BLaER1 treated with 17β-estradiol and CSF1 and Interleukin-3, amounts not matched to agents 10 nM and 100 nM (cell line): Measurements from ENCODE around the gene TPST1.
A peak's percentile ranks its signal among the peaks of the same experiment; 100 is the strongest.
"Not testable (repeated sequence)": the region's sequence is repeated elsewhere in the genome, so short reads cannot be mapped to it uniquely, and the experiment has no call there.

Experiments
- H3K27ac ChIP-seq, 11 experiments: shearing (Covaris generic); formaldehyde crosslinking; 2 replicates each; pipeline ENCODE4 v1.8.1; 2022
- H3K27me3 ChIP-seq, 11 experiments: shearing (Covaris generic); formaldehyde crosslinking; 2 replicates each; pipeline ENCODE4 v1.8.1; 2022
- H3K36me3 ChIP-seq, 11 experiments: shearing (Covaris generic); formaldehyde crosslinking; 2 replicates each; pipeline ENCODE4 v1.8.1; 2022
- H3K4me1 ChIP-seq, 10 experiments: shearing (Covaris generic); formaldehyde crosslinking; 2 replicates each; pipeline ENCODE4 v1.8.1; 2022
- H3K4me2 ChIP-seq, 11 experiments: shearing (Covaris generic); formaldehyde crosslinking; 2 replicates each; pipeline ENCODE4 v1.8.1; 2022
- H3K4me3 ChIP-seq, 10 experiments: shearing (Covaris generic); formaldehyde crosslinking; 2 replicates each; pipeline ENCODE4 v1.8.1; 2022
- H3K9ac ChIP-seq, 11 experiments: shearing (Covaris generic); formaldehyde crosslinking; 2 replicates each; pipeline ENCODE4 v1.8.1; 2022
- H3K9me3 ChIP-seq, 11 experiments: shearing (Covaris generic); formaldehyde crosslinking; replicated peaks in 1 of 11; 2 replicates each; pipeline ENCODE4 v1.8.1; 2022
- H4K20me1 ChIP-seq, 11 experiments: shearing (Covaris generic); formaldehyde crosslinking; 2 replicates each; pipeline ENCODE4 v1.8.1; 2022
- Cebpa-rat ChIP-seq, 11 experiments: shearing (Covaris generic); IDR thresholded peaks; 2 replicates each; pipeline ENCODE4 v1.8.1; 2022

The TPST1 gene

GRCh38 chr7:66204822-66205740, at the start of gene TPST1:
Gene TPST1, plus strand, starts transcription at chr7:66205334. Its CDS starts 35,092 bp downstream, at chr7:66240426.
- Histone ChIP-seq H3K4me2 (peak within 1 kb of the TSS; percentile 87 to 99 (median 95)), H4K20me1 (peaks cover 0 to 32% (median 8%) of the 10 kb centered on the region in 11 experiments; a peak in 9 of 22 replicates), H3K9ac (peak within 1 kb of the TSS; percentile 84 to 95 (median 91)), H3K36me3 (peaks cover 0 to 14% (median 8%) of the 10 kb centered on the region in 11 experiments; a peak in 13 of 22 replicates), H3K27me3 (no peaks in the 10 kb centered on the region), H3K27ac (peak within 1 kb of the TSS; percentile 78 to 89 (median 84)), H3K4me3 (peak within 1 kb of the TSS; percentile 86 to 100 (median 95)), H3K4me1 (peaks cover 29 to 43% (median 40%) of the 10 kb centered on the region in 10 experiments), H3K9me3 (no peaks in the 10 kb centered on the region)
- TF ChIP-seq Cebpa-rat (IDR thresholded peaks at IDR 0.05): no peak

- not testable (repeated sequence) for H3K4me3 ChIP-seq, H3K9ac ChIP-seq, H3K4me2 ChIP-seq, H3K27ac ChIP-seq, H3K27me3 ChIP-seq, H3K4me1 ChIP-seq
- Histone ChIP-seq H4K20me1 (peaks cover 0 to 19% (median 4%) of the 10 kb centered on the region in 11 experiments; a peak in 12 of 22 replicates), H3K9me3 (peaks cover 0 to 26% (median 16%) of the 10 kb centered on the region in 11 experiments; a peak in 15 of 22 replicates), H3K36me3 (peaks cover 81 to 100% (median 94%) of the 10 kb centered on the region in 11 experiments)
- peak in 10 of 11 experiments; percentile 27 to 89 (median 47); a peak in 11 of 22 replicates for TF ChIP-seq Cebpa-rat (IDR thresholded peaks at IDR 0.05)
Observed at GRCh38 chr7:66156035-66156434, 49.1 kb upstream of the TPST1 start.

- Histone ChIP-seq H3K4me2 (no peak overlapping the region), H3K36me3 (peaks cover 71 to 92% (median 84%) of the 10 kb centered on the region in 11 experiments), H3K4me1 (no peaks in the 10 kb centered on the region; a peak in 1 of 20 replicates), H3K27me3 (no peaks in the 10 kb centered on the region), H4K20me1 (peaks cover 0 to 9% (median 0%) of the 10 kb centered on the region in 11 experiments; a peak in 6 of 22 replicates), H3K4me3 (no peak overlapping the region), H3K27ac (no peak overlapping the region), H3K9ac (no peak overlapping the region), H3K9me3 (peaks cover 0 to 26% (median 16%) of the 10 kb centered on the region in 11 experiments; a peak in 15 of 22 replicates)
- no peak for TF ChIP-seq Cebpa-rat (IDR thresholded peaks at IDR 0.05)
Observed at GRCh38 chr7:66157060-66157459, 48.1 kb upstream of the TPST1 start.

- Histone ChIP-seq H3K27ac (no peak overlapping the region), H3K4me3 (no peak overlapping the region), H4K20me1 (no peaks in the 10 kb centered on the region), H3K36me3 (peaks cover 16 to 36% (median 29%) of the 10 kb centered on the region in 11 experiments), H3K4me2 (no peak overlapping the region), H3K27me3 (no peaks in the 10 kb centered on the region), H3K9me3 (peaks cover 0 to 21% (median 15%) of the 10 kb centered on the region in 11 experiments; a peak in 14 of 22 replicates), H3K4me1 (peaks cover 0 to 7% (median under 1%) of the 10 kb centered on the region in 10 experiments; a peak in 10 of 20 replicates), H3K9ac (no peak overlapping the region)
- no peak for TF ChIP-seq Cebpa-rat (IDR thresholded peaks at IDR 0.05)
Observed at GRCh38 chr7:66162622-66163021, 42.5 kb upstream of the TPST1 start.

- TF ChIP-seq Cebpa-rat (IDR thresholded peaks at IDR 0.05): no peak
Observed at GRCh38 chr7:66163186-66163610, 41.9 kb upstream of the TPST1 start.

GRCh38 chr7:66164356-66164755, 40.8 kb upstream of the TPST1 start:
- Histone ChIP-seq H3K27me3 (no peaks in the 10 kb centered on the region), H3K4me2 (no peak overlapping the region), H3K9me3 (peaks cover 0 to 9% (median 0%) of the 10 kb centered on the region in 11 experiments; a peak in 6 of 22 replicates), H3K4me1 (peaks cover 0 to 19% (median 4%) of the 10 kb centered on the region in 10 experiments; a peak in 10 of 20 replicates), H3K4me3 (no peak overlapping the region), H3K36me3 (peaks cover 0 to 19% (median 11%) of the 10 kb centered on the region in 11 experiments; a peak in 17 of 22 replicates), H4K20me1 (no peaks in the 10 kb centered on the region), H3K27ac (no peak overlapping the region), H3K9ac (no peak overlapping the region)
- TF ChIP-seq Cebpa-rat (IDR thresholded peaks at IDR 0.05): no peak

More at GRCh38 chr7:66163186-66163610, 41.9 kb upstream of the TPST1 start:
- Histone ChIP-seq H3K36me3 (peaks cover 10 to 30% (median 23%) of the 10 kb centered on the region in 11 experiments), H4K20me1 (no peaks in the 10 kb centered on the region), H3K4me1 (peaks cover 0 to 12% (median 4%) of the 10 kb centered on the region in 10 experiments; a peak in 10 of 20 replicates), H3K4me2 (no peak overlapping the region), H3K4me3 (no peak overlapping the region), H3K27me3 (no peaks in the 10 kb centered on the region), H3K9ac (no peak overlapping the region), H3K27ac (no peak overlapping the region), H3K9me3 (peaks cover 0 to 21% (median 10%) of the 10 kb centered on the region in 11 experiments; a peak in 13 of 22 replicates)

GRCh38 chr7:66167773-66168387, 37.3 kb upstream of the TPST1 start:
- no peak for TF ChIP-seq Cebpa-rat (IDR thresholded peaks at IDR 0.05)
- Histone ChIP-seq H3K27ac (peak overlapping the region in 5 of 11 experiments; percentile 15 to 69 (median 50); a peak in 9 of 22 replicates), H4K20me1 (no peaks in the 10 kb centered on the region), H3K4me2 (peak overlapping the region in 5 of 11 experiments; percentile 29 to 71 (median 53); a peak in 8 of 22 replicates), H3K36me3 (no peaks in the 10 kb centered on the region), H3K9ac (peak overlapping the region in 1 of 11 experiments; percentile 30; a peak in 1 of 22 replicates), H3K4me1 (peaks cover 0 to 30% (median 4%) of the 10 kb centered on the region in 10 experiments; a peak in 10 of 20 replicates), H3K4me3 (no peak overlapping the region), H3K27me3 (no peaks in the 10 kb centered on the region), H3K9me3 (no peaks in the 10 kb centered on the region)

GRCh38 chr7:66169616-66170015, 35.5 kb upstream of the TPST1 start:
- Histone ChIP-seq H3K36me3 (no peaks in the 10 kb centered on the region), H3K4me1 (peaks cover 0 to 30% (median 4%) of the 10 kb centered on the region in 10 experiments; a peak in 10 of 20 replicates), H4K20me1 (no peaks in the 10 kb centered on the region), H3K27ac (no peak overlapping the region), H3K4me2 (peak overlapping the region in 1 of 11 experiments; percentile 24; a peak in 1 of 22 replicates), H3K4me3 (no peak overlapping the region), H3K27me3 (no peaks in the 10 kb centered on the region), H3K9ac (no peak overlapping the region), H3K9me3 (no peaks in the 10 kb centered on the region)
- no peak for TF ChIP-seq Cebpa-rat (IDR thresholded peaks at IDR 0.05)
